ENCODE data around the gene MAMDC4.

DNA sequence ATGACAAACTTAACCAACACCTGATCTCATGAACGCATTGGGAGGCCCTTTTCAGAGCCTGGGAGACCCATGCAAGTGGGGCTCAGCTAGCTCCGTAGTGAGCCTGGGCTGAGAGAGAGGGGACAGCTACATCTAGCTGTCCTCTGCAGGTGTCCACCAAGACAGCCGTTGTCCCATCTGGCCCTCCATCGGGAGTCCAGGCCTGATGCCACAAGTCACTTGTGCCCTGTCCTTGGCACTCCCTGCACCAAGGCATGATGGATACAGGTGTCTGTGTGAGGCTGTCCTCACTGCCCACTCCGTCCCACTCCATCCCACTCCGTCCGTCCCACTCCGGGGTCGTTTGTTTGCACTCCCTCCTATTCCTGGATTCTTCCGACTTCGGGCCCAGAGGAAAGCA is 16.5 kb downstream of the MAMDC4 start:
- TF ChIP-seq, protein P1, sequence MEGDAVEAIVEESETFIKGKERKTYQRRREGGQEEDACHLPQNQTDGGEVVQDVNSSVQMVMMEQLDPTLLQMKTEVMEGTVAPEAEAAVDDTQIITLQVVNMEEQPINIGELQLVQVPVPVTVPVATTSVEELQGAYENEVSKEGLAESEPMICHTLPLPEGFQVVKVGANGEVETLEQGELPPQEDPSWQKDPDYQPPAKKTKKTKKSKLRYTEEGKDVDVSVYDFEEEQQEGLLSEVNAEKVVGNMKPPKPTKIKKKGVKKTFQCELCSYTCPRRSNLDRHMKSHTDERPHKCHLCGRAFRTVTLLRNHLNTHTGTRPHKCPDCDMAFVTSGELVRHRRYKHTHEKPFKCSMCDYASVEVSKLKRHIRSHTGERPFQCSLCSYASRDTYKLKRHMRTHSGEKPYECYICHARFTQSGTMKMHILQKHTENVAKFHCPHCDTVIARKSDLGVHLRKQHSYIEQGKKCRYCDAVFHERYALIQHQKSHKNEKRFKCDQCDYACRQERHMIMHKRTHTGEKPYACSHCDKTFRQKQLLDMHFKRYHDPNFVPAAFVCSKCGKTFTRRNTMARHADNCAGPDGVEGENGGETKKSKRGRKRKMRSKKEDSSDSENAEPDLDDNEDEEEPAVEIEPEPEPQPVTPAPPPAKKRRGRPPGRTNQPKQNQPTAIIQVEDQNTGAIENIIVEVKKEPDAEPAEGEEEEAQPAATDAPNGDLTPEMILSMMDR (optimal IDR thresholded peaks at IDR 0.05 in 1 of 3, IDR thresholded peaks at IDR 0.05 in 1 of 3, conservative IDR thresholded peaks at IDR 0.05 in 1 of 3; ENCODE audit: extremely low read depth in 1 of 3, insufficient read depth in 2 of 3, low read length in 3 of 3): no peak
- no peak for TF ChIP-seq EZH2 (IDR thresholded peaks at IDR 0.05; ENCODE audit: low read length)

Data from keratinocyte (primary cell).